Activated T-helper 17 cell treated with anti-CD3 and anti-CD28 coated beads, Interleukin-2, amount 50 U/mL, for 72 hours (primary cell): ENCODE data around the gene CHST1. TPM values are rescaled to one million over a fixed set of nuclear protein-coding genes. Genes with fewer than 3 reads are reported as not detected.

Experiments used
- ATAC-seq: fragments of 150-1000 bp; cut with Tn5 transposase; replicated peaks from 2 replicates; pipeline ENCODE4 v1.10.0; 2021; ENCODE audit warnings: mild to moderate bottlenecking, moderate library complexity
- H3K27ac Mint-ChIP-seq: one replicate; pipeline ENCODE4 v1.8.0; 2022; ENCODE audit warnings: mixed read lengths
- H3K27me3 Mint-ChIP-seq: one replicate; pipeline ENCODE4 v1.8.0; 2022; ENCODE audit warnings: mixed read lengths
- H3K36me3 Mint-ChIP-seq: one replicate; pipeline ENCODE4 v1.8.0; 2022; ENCODE audit warnings: low read depth, mild to moderate bottlenecking, mixed read lengths
- H3K4me1 Mint-ChIP-seq: one replicate; pipeline ENCODE4 v1.8.0; 2022; ENCODE audit warnings: mixed read lengths
- H3K4me3 Mint-ChIP-seq: one replicate; pipeline ENCODE4 v1.8.0; 2022; ENCODE audit warnings: mild to moderate bottlenecking, mixed read lengths
- H3K9me3 Mint-ChIP-seq: one replicate; pipeline ENCODE4 v1.8.0; 2022; ENCODE audit warnings: mixed read lengths
- total RNA-seq, 2 donors: library from RNA; stranded (reverse); gene quantifications; one replicate each; pipeline ENCODE4 v1.2.3, GENCODE V29; 2022

The CHST1 gene
- total RNA-seq: not detected

GRCh38 chr11:45665206-45665932, at the start of gene CHST1:
CHST1 (minus strand) TSS chr11:45665622; CDS start chr11:45650923, 14,699 bp downstream.
- Mint-ChIP-seq H3K4me3 (peak within 1 kb of the TSS; percentile 61), H3K27me3 (peaks cover 47% of the 10 kb centered on the region), H3K4me1 (no peaks in the 10 kb centered on the region), H3K27ac (no peak within 1 kb of the TSS), H3K36me3 (no peaks in the 10 kb centered on the region), H3K9me3 (no peaks in the 10 kb centered on the region)
- ATAC-seq: no peak

- no peaks in the 10 kb centered on the region for H3K36me3 Mint-ChIP-seq
- H3K27ac Mint-ChIP-seq: no peak overlapping the region
- no peak overlapping the region for H3K4me3 Mint-ChIP-seq
- no peaks in the 10 kb centered on the region for H3K4me1 Mint-ChIP-seq
- H3K9me3 Mint-ChIP-seq: no peaks in the 10 kb centered on the region
- peak; percentile 38 for ATAC-seq
- H3K27me3 Mint-ChIP-seq: peaks cover 49% of the 10 kb centered on the region
Measured at GRCh38 chr11:45713573-45713972, 48.2 kb upstream of the CHST1 start.

- Mint-ChIP-seq H3K4me3 (no peak overlapping the region), H3K4me1 (no peaks in the 10 kb centered on the region), H3K36me3 (no peaks in the 10 kb centered on the region), H3K9me3 (no peaks in the 10 kb centered on the region), H3K27ac (no peak overlapping the region), H3K27me3 (peaks cover 60% of the 10 kb centered on the region)
- no peak for ATAC-seq
Measured at GRCh38 chr11:45710561-45710960, 45.1 kb upstream of the CHST1 start.

- no peak for ATAC-seq
- Mint-ChIP-seq H3K4me1 (no peaks in the 10 kb centered on the region), H3K9me3 (no peaks in the 10 kb centered on the region), H3K27ac (no peak overlapping the region), H3K27me3 (peaks cover 57% of the 10 kb centered on the region), H3K4me3 (no peak overlapping the region), H3K36me3 (no peaks in the 10 kb centered on the region)
Measured at GRCh38 chr11:45708887-45709663, 43.7 kb upstream of the CHST1 start.

GRCh38 chr11:45704635-45705034, 39.2 kb upstream of the CHST1 start:
- no peak overlapping the region for H3K27ac Mint-ChIP-seq
- no peaks in the 10 kb centered on the region for H3K9me3 Mint-ChIP-seq
- H3K36me3 Mint-ChIP-seq: no peaks in the 10 kb centered on the region
- H3K4me3 Mint-ChIP-seq: no peak overlapping the region
- H3K27me3 Mint-ChIP-seq: peaks cover 50% of the 10 kb centered on the region
- no peak for ATAC-seq
- H3K4me1 Mint-ChIP-seq: no peaks in the 10 kb centered on the region

GRCh38 chr11:45704133-45704532, 38.7 kb upstream of the CHST1 start:
- ATAC-seq: no peak
- no peaks in the 10 kb centered on the region for H3K9me3 Mint-ChIP-seq
- no peak overlapping the region for H3K4me3 Mint-ChIP-seq
- peaks cover 50% of the 10 kb centered on the region for H3K27me3 Mint-ChIP-seq
- no peak overlapping the region for H3K27ac Mint-ChIP-seq
- H3K4me1 Mint-ChIP-seq: no peaks in the 10 kb centered on the region
- no peaks in the 10 kb centered on the region for H3K36me3 Mint-ChIP-seq

GRCh38 chr11:45702511-45702910, 37.1 kb upstream of the CHST1 start:
- no peak for ATAC-seq
- H3K27ac Mint-ChIP-seq: no peak overlapping the region
- H3K4me1 Mint-ChIP-seq: no peaks in the 10 kb centered on the region
- H3K9me3 Mint-ChIP-seq: no peaks in the 10 kb centered on the region
- no peak overlapping the region for H3K4me3 Mint-ChIP-seq
- peaks cover 39% of the 10 kb centered on the region for H3K27me3 Mint-ChIP-seq
- H3K36me3 Mint-ChIP-seq: no peaks in the 10 kb centered on the region

- no peak for ATAC-seq
- no peaks in the 10 kb centered on the region for H3K9me3 Mint-ChIP-seq
- no peaks in the 10 kb centered on the region for H3K36me3 Mint-ChIP-seq
- no peak overlapping the region for H3K27ac Mint-ChIP-seq
- H3K4me1 Mint-ChIP-seq: no peaks in the 10 kb centered on the region
- peaks cover 26% of the 10 kb centered on the region for H3K27me3 Mint-ChIP-seq
- no peak overlapping the region for H3K4me3 Mint-ChIP-seq
Measured at GRCh38 chr11:45698777-45699497, 33.5 kb upstream of the CHST1 start.

- ATAC-seq: no peak
- H3K36me3 Mint-ChIP-seq: no peaks in the 10 kb centered on the region
- no peaks in the 10 kb centered on the region for H3K9me3 Mint-ChIP-seq
- no peaks in the 10 kb centered on the region for H3K4me1 Mint-ChIP-seq
- H3K27me3 Mint-ChIP-seq: peaks cover 12% of the 10 kb centered on the region
- H3K27ac Mint-ChIP-seq: no peak overlapping the region
- no peak overlapping the region for H3K4me3 Mint-ChIP-seq
Measured at GRCh38 chr11:45692808-45693453, 27.5 kb upstream of the CHST1 start.

GRCh38 chr11:45688472-45689033, 23.1 kb upstream of the CHST1 start:
- H3K36me3 Mint-ChIP-seq: no peaks in the 10 kb centered on the region
- peaks cover 15% of the 10 kb centered on the region for H3K27me3 Mint-ChIP-seq
- ATAC-seq: no peak
- H3K4me3 Mint-ChIP-seq: no peak overlapping the region
- H3K9me3 Mint-ChIP-seq: no peaks in the 10 kb centered on the region
- no peaks in the 10 kb centered on the region for H3K4me1 Mint-ChIP-seq
- no peak overlapping the region for H3K27ac Mint-ChIP-seq

GRCh38 chr11:45687836-45688235, 22.4 kb upstream of the CHST1 start:
- Mint-ChIP-seq H3K4me1 (no peaks in the 10 kb centered on the region), H3K36me3 (no peaks in the 10 kb centered on the region), H3K4me3 (no peak overlapping the region), H3K27me3 (peaks cover 15% of the 10 kb centered on the region), H3K27ac (no peak overlapping the region), H3K9me3 (no peaks in the 10 kb centered on the region)
- ATAC-seq: no peak

GRCh38 chr11:45685964-45686537, 20.6 kb upstream of the CHST1 start:
- no peak for ATAC-seq
- Mint-ChIP-seq H3K9me3 (no peaks in the 10 kb centered on the region), H3K4me1 (no peaks in the 10 kb centered on the region), H3K4me3 (no peak overlapping the region), H3K36me3 (no peaks in the 10 kb centered on the region), H3K27me3 (peaks cover 15% of the 10 kb centered on the region), H3K27ac (no peak overlapping the region)

- Mint-ChIP-seq H3K36me3 (no peaks in the 10 kb centered on the region), H3K9me3 (no peaks in the 10 kb centered on the region), H3K4me3 (no peak overlapping the region), H3K27ac (no peak overlapping the region), H3K4me1 (no peaks in the 10 kb centered on the region), H3K27me3 (peaks cover 15% of the 10 kb centered on the region)
- no peak for ATAC-seq
Measured at GRCh38 chr11:45684440-45684839, 19.0 kb upstream of the CHST1 start.
